Measurements from ENCODE around the gene MEGF11.

GRCh38 chr15:66164788-66165187, 88.8 kb downstream of the MEGF11 start:
- TF ChIP-seq, protein P1, sequence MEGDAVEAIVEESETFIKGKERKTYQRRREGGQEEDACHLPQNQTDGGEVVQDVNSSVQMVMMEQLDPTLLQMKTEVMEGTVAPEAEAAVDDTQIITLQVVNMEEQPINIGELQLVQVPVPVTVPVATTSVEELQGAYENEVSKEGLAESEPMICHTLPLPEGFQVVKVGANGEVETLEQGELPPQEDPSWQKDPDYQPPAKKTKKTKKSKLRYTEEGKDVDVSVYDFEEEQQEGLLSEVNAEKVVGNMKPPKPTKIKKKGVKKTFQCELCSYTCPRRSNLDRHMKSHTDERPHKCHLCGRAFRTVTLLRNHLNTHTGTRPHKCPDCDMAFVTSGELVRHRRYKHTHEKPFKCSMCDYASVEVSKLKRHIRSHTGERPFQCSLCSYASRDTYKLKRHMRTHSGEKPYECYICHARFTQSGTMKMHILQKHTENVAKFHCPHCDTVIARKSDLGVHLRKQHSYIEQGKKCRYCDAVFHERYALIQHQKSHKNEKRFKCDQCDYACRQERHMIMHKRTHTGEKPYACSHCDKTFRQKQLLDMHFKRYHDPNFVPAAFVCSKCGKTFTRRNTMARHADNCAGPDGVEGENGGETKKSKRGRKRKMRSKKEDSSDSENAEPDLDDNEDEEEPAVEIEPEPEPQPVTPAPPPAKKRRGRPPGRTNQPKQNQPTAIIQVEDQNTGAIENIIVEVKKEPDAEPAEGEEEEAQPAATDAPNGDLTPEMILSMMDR (conservative IDR thresholded peaks at IDR 0.05; ENCODE audit: low read length) = no peak
- TF ChIP-seq EZH2phosphoT487 (IDR thresholded peaks at IDR 0.05; ENCODE audit: borderline replicate concordance, low read depth, low read length) = no peak
